HepG2 (cell line): ENCODE results near the gene STK11. TPM values are rescaled to one million over a fixed set of nuclear protein-coding genes. Genes with fewer than 3 reads are reported as not detected.

Experiments
- ERF ChIP-seq: IDR thresholded peaks from 2 replicates; pipeline ENCODE4 v1.6.1; 2018; ENCODE audit warnings: missing biosample characterization, missing genetic modification reagents
- FOXA3 ChIP-seq: IDR thresholded peaks from 2 replicates; pipeline ENCODE4 v1.6.1; 2016; ENCODE audit warnings: missing genetic modification reagents, missing compliant biosample characterization
- HNRNPUL1 ChIP-seq: fragments of 200-400 bp; formaldehyde crosslinking; IDR thresholded peaks from 2 replicates; pipeline ENCODE4 v1.6.1; 2017; ENCODE audit warnings: low read depth, mild to moderate bottlenecking, low read length, moderate library complexity
- MBNL3 ChIP-seq: fragments of 250-450 bp; sonication (Bioruptor Pico); conservative IDR thresholded peaks from 2 replicates; pipeline ENCODE4 v1.8.0; 2022; ENCODE audit warnings: mild to moderate bottlenecking, inconsistent platforms
- MIER2 ChIP-seq: IDR thresholded peaks from 2 replicates; pipeline ENCODE4 v1.6.1; 2016; ENCODE audit warnings: missing biosample characterization, missing genetic modification reagents
- MXI1 ChIP-seq: IDR thresholded peaks from 3 replicates; pipeline ENCODE4 v1.6.1; 2012; ENCODE audit warnings: low read depth, low read length, inconsistent platforms, borderline replicate concordance
- POLR2AphosphoS5 ChIP-seq: IDR thresholded peaks from 2 replicates; pipeline ENCODE4 v1.6.1; 2012; ENCODE audit warnings: low read depth, low read length
- ZFP1 ChIP-seq: IDR thresholded peaks from 2 replicates; pipeline ENCODE4 v1.6.1; 2016
- ZFP36L2 ChIP-seq: sonication (generic); formaldehyde crosslinking; IDR thresholded peaks from 2 replicates; pipeline ENCODE4 v1.4.0; 2020; ENCODE audit warnings: missing genetic modification reagents
- ZFX ChIP-seq: sonication (generic); formaldehyde crosslinking; IDR thresholded peaks from 2 replicates; pipeline ENCODE4 v1.4.0; 2020; ENCODE audit warnings: mild to moderate bottlenecking, low read depth, missing genetic modification reagents, moderate library complexity
- ZMAT3 ChIP-seq: sonication (generic); formaldehyde crosslinking; conservative IDR thresholded peaks from 2 replicates; pipeline ENCODE4 v1.7.0; 2021; ENCODE audit warnings: missing genetic modification reagents
- ZNF441 ChIP-seq: sonication (generic); formaldehyde crosslinking; IDR thresholded peaks from 2 replicates; pipeline ENCODE4 v1.7.0; 2021; ENCODE audit warnings: missing genetic modification reagents, borderline replicate concordance
- ZNF746 ChIP-seq: sonication (generic); formaldehyde crosslinking; IDR thresholded peaks from 2 replicates; pipeline ENCODE4 v1.8.0; 2022; ENCODE audit warnings: mild to moderate bottlenecking, missing genetic modification reagents
- ZNF780A ChIP-seq: sonication (generic); formaldehyde crosslinking; IDR thresholded peaks from 2 replicates; pipeline ENCODE4 v1.8.0; 2022; ENCODE audit warnings: mild to moderate bottlenecking, missing genetic modification reagents, moderate library complexity
- ZNF878 ChIP-seq: sonication (generic); formaldehyde crosslinking; IDR thresholded peaks from 2 replicates; pipeline ENCODE4 v1.8.1; 2023; ENCODE audit warnings: mild to moderate bottlenecking, missing genetic modification reagents, moderate library complexity
- ZSCAN21 ChIP-seq: sonication (generic); formaldehyde crosslinking; IDR thresholded peaks from 2 replicates; pipeline ENCODE4 v1.8.0; 2022; ENCODE audit warnings: mild to moderate bottlenecking, missing genetic modification reagents, moderate library complexity, borderline replicate concordance
- polyA plus RNA-seq, 8 experiments: library from polyadenylated mRNA; depleted of rRNA in 3 of 8; stranded (reverse) in 7 of 8; unstranded in 1 of 8; fragments of >200 nt; fragmentation: Illumina TruSeq in 4 of 8; extraction: Trizol in 4 of 8; gene quantifications; 2 replicates each; pipeline versions ENCODE4 v1.2.1 to v1.2.3, GENCODE V29; 2011 to 2016; ENCODE audit warnings: low read depth in 4 of 8, missing spikeins in 1 of 8, mixed read lengths in 1 of 8; ENCODE audit not compliant: insufficient read depth in 1 of 8
- total RNA-seq, 5 experiments: library from RNA; depleted of rRNA; stranded (reverse); fragments of >200 nt; fragmentation: Illumina TruSeq; extraction: Trizol; gene quantifications; 2 replicates each; pipeline ENCODE4 v1.2.3, GENCODE V29; 2016; ENCODE audit warnings: low read depth in 1 of 5
- TF ChIP-seq, protein P1 (sequence below): sonication (generic); formaldehyde crosslinking; conservative IDR thresholded peaks from 2 replicates; pipeline ENCODE4 v1.4.0; 2020; ENCODE audit warnings: mild to moderate bottlenecking, missing genetic modification reagents, moderate library complexity
- TF ChIP-seq, protein P2 (sequence below): IDR thresholded peaks from 2 replicates; pipeline ENCODE4 v1.6.1; 2016; ENCODE audit warnings: control low read depth
- TF ChIP-seq, protein P3 (sequence below): IDR thresholded peaks from 2 replicates; pipeline ENCODE4 v1.6.1; 2016; ENCODE audit warnings: mild to moderate bottlenecking
- TF ChIP-seq, protein P4 (sequence below): sonication (generic); formaldehyde crosslinking; IDR thresholded peaks from 2 replicates; pipeline ENCODE4 v1.5.1; 2020; ENCODE audit warnings: mild to moderate bottlenecking, missing genetic modification reagents
- TF ChIP-seq, protein P5 (sequence below): IDR thresholded peaks from 2 replicates; pipeline ENCODE4 v1.6.1; 2016

STK11 gene
- total and polyA plus RNA-seq, 2 of the 13 experiments (the other 11 are each of a cell fraction or from before 2014, with no cell fraction given): 27.5 to 43.6 TPM

DNA sequence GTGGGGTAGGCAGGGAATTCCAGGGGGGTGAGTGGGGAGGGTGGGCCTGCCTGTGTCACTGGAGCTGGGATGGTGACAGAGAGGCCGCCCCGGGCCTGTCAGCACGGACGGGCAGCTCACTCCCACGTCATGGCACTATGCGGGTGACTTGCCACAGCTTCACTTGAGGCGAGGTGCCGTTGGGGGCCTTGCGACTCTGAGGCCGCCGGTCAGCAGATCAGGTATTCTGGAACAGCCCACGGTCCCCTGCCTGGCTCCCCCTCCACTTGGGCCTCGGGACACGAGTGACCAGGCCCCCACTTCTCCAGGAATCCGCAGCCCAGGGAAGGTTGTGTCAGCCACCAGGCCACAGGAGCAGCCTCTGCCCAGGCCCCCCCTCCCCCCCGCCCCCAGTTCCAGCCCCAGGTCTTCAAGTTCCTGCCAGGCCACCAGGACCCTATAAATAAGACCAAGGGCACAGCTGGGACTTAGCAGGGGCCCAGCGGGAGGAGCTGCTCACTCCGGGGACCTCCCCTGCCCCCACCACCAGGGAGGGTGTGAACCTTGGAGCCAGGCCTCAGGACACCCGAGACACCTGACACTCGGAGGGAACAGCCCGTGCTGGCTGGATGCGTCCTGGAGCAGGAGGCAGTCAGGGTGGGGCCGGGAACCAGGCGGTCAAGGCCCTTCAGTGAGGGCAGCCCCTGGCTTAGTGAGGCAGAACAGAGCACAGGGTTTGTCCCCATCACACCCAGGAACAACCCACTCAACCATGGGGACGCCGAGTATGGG, 40.1 kb downstream of the STK11 start (continued):
- TF ChIP-seq, protein P1, sequence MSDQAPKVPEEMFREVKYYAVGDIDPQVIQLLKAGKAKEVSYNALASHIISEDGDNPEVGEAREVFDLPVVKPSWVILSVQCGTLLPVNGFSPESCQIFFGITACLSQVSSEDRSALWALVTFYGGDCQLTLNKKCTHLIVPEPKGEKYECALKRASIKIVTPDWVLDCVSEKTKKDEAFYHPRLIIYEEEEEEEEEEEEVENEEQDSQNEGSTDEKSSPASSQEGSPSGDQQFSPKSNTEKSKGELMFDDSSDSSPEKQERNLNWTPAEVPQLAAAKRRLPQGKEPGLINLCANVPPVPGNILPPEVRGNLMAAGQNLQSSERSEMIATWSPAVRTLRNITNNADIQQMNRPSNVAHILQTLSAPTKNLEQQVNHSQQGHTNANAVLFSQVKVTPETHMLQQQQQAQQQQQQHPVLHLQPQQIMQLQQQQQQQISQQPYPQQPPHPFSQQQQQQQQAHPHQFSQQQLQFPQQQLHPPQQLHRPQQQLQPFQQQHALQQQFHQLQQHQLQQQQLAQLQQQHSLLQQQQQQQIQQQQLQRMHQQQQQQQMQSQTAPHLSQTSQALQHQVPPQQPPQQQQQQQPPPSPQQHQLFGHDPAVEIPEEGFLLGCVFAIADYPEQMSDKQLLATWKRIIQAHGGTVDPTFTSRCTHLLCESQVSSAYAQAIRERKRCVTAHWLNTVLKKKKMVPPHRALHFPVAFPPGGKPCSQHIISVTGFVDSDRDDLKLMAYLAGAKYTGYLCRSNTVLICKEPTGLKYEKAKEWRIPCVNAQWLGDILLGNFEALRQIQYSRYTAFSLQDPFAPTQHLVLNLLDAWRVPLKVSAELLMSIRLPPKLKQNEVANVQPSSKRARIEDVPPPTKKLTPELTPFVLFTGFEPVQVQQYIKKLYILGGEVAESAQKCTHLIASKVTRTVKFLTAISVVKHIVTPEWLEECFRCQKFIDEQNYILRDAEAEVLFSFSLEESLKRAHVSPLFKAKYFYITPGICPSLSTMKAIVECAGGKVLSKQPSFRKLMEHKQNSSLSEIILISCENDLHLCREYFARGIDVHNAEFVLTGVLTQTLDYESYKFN (CRISPR knock-in tag): no peak
- TF ChIP-seq ZFP36L2 (CRISPR knock-in tag) (no peak), MBNL3 (CRISPR knock-in tag) (no peak), ZSCAN21 (0 out of 2 replicates have a peak, but pooled peaks have one; percentile 19), FOXA3 (CRISPR knock-in tag) (no peak), ZMAT3 (CRISPR knock-in tag) (peak; percentile 62; the same call in 1 of the 2 replicates), ERF (CRISPR knock-in tag) (0 out of 2 replicates have a peak, but pooled peaks have one; percentile 15), ZNF746 (CRISPR knock-in tag) (no peak), ZNF780A (CRISPR knock-in tag) (no peak), POLR2AphosphoS5 (peak; percentile 56), ZNF878 (CRISPR knock-in tag) (no peak), MXI1 (no peak; the same call in 2 of the 3 replicates), MIER2 (CRISPR knock-in tag) (no peak), ZFX (CRISPR knock-in tag) (peak; percentile 55; the same call in 1 of the 2 replicates), ZFP1 (CRISPR knock-in tag) (no peak), HNRNPUL1 (no peak), ZNF441 (CRISPR knock-in tag) (no peak)
- TF ChIP-seq, protein P2, sequence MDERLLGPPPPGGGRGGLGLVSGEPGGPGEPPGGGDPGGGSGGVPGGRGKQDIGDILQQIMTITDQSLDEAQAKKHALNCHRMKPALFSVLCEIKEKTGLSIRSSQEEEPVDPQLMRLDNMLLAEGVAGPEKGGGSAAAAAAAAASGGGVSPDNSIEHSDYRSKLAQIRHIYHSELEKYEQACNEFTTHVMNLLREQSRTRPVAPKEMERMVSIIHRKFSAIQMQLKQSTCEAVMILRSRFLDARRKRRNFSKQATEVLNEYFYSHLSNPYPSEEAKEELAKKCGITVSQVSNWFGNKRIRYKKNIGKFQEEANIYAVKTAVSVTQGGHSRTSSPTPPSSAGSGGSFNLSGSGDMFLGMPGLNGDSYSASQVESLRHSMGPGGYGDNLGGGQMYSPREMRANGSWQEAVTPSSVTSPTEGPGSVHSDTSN (CRISPR knock-in tag): no peak
- TF ChIP-seq, protein P3, sequence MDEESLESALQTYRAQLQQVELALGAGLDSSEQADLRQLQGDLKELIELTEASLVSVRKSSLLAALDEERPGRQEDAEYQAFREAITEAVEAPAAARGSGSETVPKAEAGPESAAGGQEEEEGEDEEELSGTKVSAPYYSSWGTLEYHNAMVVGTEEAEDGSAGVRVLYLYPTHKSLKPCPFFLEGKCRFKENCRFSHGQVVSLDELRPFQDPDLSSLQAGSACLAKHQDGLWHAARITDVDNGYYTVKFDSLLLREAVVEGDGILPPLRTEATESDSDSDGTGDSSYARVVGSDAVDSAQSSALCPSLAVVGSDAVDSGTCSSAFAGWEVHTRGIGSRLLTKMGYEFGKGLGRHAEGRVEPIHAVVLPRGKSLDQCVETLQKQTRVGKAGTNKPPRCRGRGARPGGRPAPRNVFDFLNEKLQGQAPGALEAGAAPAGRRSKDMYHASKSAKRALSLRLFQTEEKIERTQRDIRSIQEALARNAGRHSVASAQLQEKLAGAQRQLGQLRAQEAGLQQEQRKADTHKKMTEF (CRISPR knock-in tag): no peak
- TF ChIP-seq, protein P4, sequence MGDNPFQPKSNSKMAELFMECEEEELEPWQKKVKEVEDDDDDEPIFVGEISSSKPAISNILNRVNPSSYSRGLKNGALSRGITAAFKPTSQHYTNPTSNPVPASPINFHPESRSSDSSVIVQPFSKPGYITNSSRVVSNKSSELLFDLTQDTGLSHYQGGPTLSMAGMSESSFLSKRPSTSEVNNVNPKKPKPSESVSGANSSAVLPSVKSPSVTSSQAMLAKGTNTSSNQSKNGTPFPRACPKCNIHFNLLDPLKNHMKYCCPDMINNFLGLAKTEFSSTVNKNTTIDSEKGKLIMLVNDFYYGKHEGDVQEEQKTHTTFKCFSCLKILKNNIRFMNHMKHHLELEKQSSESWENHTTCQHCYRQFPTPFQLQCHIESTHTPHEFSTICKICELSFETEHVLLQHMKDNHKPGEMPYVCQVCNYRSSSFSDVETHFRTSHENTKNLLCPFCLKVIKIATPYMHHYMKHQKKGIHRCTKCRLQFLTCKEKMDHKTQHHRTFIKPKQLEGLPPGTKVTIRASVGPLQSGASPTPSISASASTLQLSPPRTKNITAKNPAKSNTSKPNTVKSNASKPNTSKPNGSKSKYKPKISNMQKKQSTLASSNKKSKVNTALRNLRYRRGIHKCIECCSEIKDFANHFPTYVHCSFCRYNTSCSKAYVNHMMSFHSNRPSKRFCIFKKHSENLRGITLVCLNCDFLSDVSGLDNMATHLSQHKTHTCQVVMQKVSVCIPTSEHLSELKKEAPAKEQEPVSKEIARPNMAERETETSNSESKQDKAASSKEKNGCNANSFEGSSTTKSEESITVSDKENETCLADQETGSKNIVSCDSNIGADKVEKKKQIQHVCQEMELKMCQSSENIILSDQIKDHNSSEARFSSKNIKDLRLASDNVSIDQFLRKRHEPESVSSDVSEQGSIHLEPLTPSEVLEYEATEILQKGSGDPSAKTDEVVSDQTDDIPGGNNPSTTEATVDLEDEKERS (CRISPR knock-in tag): no peak
- TF ChIP-seq, protein P5, sequence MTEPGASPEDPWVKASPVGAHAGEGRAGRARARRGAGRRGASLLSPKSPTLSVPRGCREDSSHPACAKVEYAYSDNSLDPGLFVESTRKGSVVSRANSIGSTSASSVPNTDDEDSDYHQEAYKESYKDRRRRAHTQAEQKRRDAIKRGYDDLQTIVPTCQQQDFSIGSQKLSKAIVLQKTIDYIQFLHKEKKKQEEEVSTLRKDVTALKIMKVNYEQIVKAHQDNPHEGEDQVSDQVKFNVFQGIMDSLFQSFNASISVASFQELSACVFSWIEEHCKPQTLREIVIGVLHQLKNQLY (CRISPR knock-in tag): 0 out of 2 replicates have a peak, but pooled peaks have one; percentile 28
